Heart left ventricle (tissue), 16 donors: ENCODE measurements around the gene CABP4. TPM values are rescaled to one million over a fixed set of nuclear protein-coding genes. Genes with fewer than 3 reads are reported as not detected.

Experiments used
- ATAC-seq, 4 donors: fragments of 200-7000 bp; cut with Tn5 transposase; one replicate each; pipeline ENCODE4 v1.9.1; 2020 to 2022; ENCODE audit warnings: moderate library complexity in 4 of 4, mild to moderate bottlenecking in 3 of 4, moderate number of reproducible peaks in 1 of 4
- DNase-seq, 5 donors: peaks; one replicate each; pipeline ENCODE4 v3.0.0-alpha.2; 2020
- H3K27ac ChIP-seq, 12 donors: fragments of 200-600 bp; sonication (generic) in 4 of 12; one replicate each; pipeline versions ENCODE4 v1.5.0 to v1.8.0; 2016 to 2022; ENCODE audit warnings: mild to moderate bottlenecking in 2 of 12
- H3K27me3 ChIP-seq, 9 donors: fragments of 200-600 bp; sonication (generic) in 2 of 9; one replicate each; pipeline versions ENCODE4 v1.5.1 to v1.8.0; 2016 to 2022; ENCODE audit warnings: mild to moderate bottlenecking in 3 of 9
- H3K36me3 ChIP-seq, 9 donors: fragments of 200-600 bp; sonication (generic) in 2 of 9; one replicate each; pipeline versions ENCODE4 v1.5.0 to v1.8.0; 2018 to 2022; ENCODE audit warnings: mild to moderate bottlenecking in 2 of 9
- H3K4me1 ChIP-seq, 12 donors: fragments of 200-600 bp; sonication (generic) in 4 of 12; one replicate each; pipeline versions ENCODE4 v1.5.0 to v1.8.0; 2016 to 2022; ENCODE audit warnings: mild to moderate bottlenecking in 3 of 12
- H3K4me3 ChIP-seq, 12 donors: fragments of 200-600 bp; sonication (generic) in 4 of 12; one replicate each; pipeline versions ENCODE4 v1.5.0 to v1.8.0; 2017 to 2022; ENCODE audit warnings: mild to moderate bottlenecking in 9 of 12, moderate library complexity in 4 of 12
- H3K9me3 ChIP-seq, 12 donors: fragments of 200-600 bp; sonication (generic) in 4 of 12; one replicate each; pipeline versions ENCODE4 v1.5.0 to v1.8.0; 2016 to 2022; ENCODE audit warnings: mild to moderate bottlenecking in 1 of 12
- CTCF ChIP-seq, 12 donors: fragments of 200-600 bp; sonication (generic) in 4 of 12; IDR thresholded peaks; one replicate each; pipeline versions ENCODE4 v1.5.0 to v1.8.0; 2018 to 2022; ENCODE audit warnings: antibody characterized with exemption in 12 of 12, mild to moderate bottlenecking in 5 of 12
- POLR2A ChIP-seq, 2 donors: fragments of 450-650 bp; IDR thresholded peaks; one replicate each; pipeline ENCODE4 v1.6.1; 2017; ENCODE audit warnings: antibody characterized with exemption in 2 of 2, mild to moderate bottlenecking in 2 of 2, moderate library complexity in 2 of 2
- WGBS, 4 donors: extraction: QIAGEN DNeasy Blood & Tissue Kit in 2 of 4; methylation state at CpG; one replicate each; pipeline versions ENCODE4 v1.1.5 to v1.1.7; 2013 to 2018; 5-methylcytosine and 5-hydroxymethylcytosine counted together
- intact Hi-C, 10 donors: fragments of 100-400 bp; cut with DNase I; formaldehyde crosslinking; loops; one replicate each; pipeline versions ENCODE4 v1.11.1 to v1.14.2; 2022
- polyA plus RNA-seq, 2 donors: library from polyadenylated mRNA; stranded (reverse); fragments of 200-250 nt; gene quantifications; one replicate each; pipeline ENCODE4 v1.2.3, GENCODE V29; 2013
- total RNA-seq, 9 donors: library from RNA; depleted of rRNA in 2 of 9; stranded (reverse); fragments of >200 nt in 2 of 9; fragmentation: NEBNext Ultra II Directional in 3 of 9; extraction: Animal tissue kit (Norgen Biotek cat#: 25700) in 3 of 9; gene quantifications; one replicate each; pipeline versions ENCODE4 v1.1.0 to v1.2.4, GENCODE V29; 2016 to 2023
- donor health status: ischemic (EF 13 %, LVEDD 7.1; RV severe dilation, severe dysfunction).
- donor health status: healthy with polysubstance abuse.
- donor health status: DM: no; HTN: yes; CAD: no.
- donor health status: DM: no; HTN: no; CAD: no.
- donor health status: ischemic (EF 25% LVEDD 6.9; RV normal size, moderate dysfunction).
- donor health status: ischemic (EF 25% LVEDD 5.7; RV mildly dilated, moderate dysfunction).
- donor health status: healthy.
- donor health status: DM: yes; HTN: yes; CAD: no.
- donor health status: ischemic (EF 35%, LVEDD 5.7; RV mildly dilated, moderate dysfunction).
- donor health status: nonischemic (EF 11% LVEDD 7.7; RV severe dilation, severe dysfunction).
- donor health status: DM: yes; HTN: yes; CAD: no.
- donor health status: PGD.
- donor health status: ischemic (EF 29% LVEDD 5.4; RV normal size, mild dysfunction).
- donor health status: nonischemic (EF 23%, LVEDD 6.1; RV moderate dilation, normal function).

The CABP4 gene
- total and polyA plus RNA-seq, 11 donors: 0.25 to 4.2 (median 0.51) TPM; not detected in 1

DNA sequence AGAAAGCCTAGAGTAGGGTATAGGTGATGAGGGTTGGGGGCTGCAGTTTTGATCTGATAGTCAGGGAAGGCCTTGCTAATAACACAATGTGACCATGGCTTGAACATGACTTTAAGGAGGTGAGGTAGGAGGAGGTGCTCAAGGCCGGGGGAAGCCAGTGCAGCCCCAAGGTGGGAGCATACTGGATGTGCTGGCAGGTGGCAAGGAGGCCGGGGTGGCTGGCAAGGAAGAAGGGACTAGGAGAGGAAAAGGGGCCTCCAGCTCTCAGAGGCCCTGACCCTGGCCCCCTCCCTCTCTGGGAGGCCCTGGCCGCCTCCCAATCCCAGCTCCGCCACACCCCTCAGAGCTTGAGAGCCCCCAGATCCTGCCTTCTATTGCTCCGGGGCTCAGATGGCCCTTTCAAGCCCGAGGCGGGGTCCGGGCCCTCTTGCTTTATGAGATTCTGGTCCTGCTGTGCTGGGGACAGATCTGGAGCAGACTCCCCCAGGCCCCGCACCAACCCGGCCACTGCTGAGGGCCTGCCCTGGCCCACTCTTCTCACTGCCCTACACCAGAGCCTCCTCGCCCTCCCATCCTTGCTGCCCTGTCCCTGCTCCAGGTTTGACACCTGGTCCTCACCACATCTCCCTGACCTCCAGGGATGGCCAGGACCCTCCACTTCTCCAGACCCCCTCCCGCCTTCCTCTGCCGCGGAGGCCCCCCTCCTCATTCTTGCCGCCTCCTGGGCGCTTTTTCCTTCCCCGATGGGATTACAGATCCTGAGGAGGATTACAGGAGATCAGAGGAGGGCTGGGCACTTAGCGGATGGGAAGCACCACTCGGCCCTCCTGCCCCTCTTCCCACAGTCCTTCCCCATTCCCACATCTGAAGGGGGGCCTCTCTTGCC lies 48.2 kb downstream of the CABP4 start:
- intact Hi-C loops: loop anchor here in 2 of 10 donors (2.0 to 5.0 kb wide), 4 partner anchors 21 to 151 kb away; partner anchors contain the start of genes AIP (in 1 of the 2), POLD4 (in 1 of the 2) and TMEM134 (in 1 of the 2)
- no peak for ATAC-seq
- peak overlapping the region in 4 of 12 donors; percentile 33 to 99 (median 98) for H3K27ac ChIP-seq
- H3K36me3 ChIP-seq: peaks cover 0 to 47% (median 19%) of the 10 kb centered on the region in 9 donors
- no peaks in the 10 kb centered on the region for H3K9me3 ChIP-seq
- H3K27me3 ChIP-seq: no peaks in the 10 kb centered on the region
- peak overlapping the region in 11 of 12 donors; percentile 53 to 89 (median 76) for H3K4me3 ChIP-seq
- TF ChIP-seq CTCF (IDR thresholded peaks at IDR 0.05): no peak
- TF ChIP-seq POLR2A (IDR thresholded peaks at IDR 0.05): no peak
- 84 to 87% (median 85%) methylated on average over 19 of the region's 19 CpGs for WGBS, 4 donors
- peaks cover 10 to 52% (median 33%) of the 10 kb centered on the region in 12 donors for H3K4me1 ChIP-seq
- peak in 1 of 5 donors; percentile 28 for DNase-seq

- peaks cover 0 to 38% (median 19%) of the 10 kb centered on the region in 9 donors for H3K36me3 ChIP-seq
- H3K9me3 ChIP-seq: no peaks in the 10 kb centered on the region
- H3K4me3 ChIP-seq: peak overlapping the region; percentile 53 to 89 (median 78)
- TF ChIP-seq POLR2A (IDR thresholded peaks at IDR 0.05): no peak
- no peak for TF ChIP-seq CTCF (IDR thresholded peaks at IDR 0.05)
- ATAC-seq: no peak
- H3K4me1 ChIP-seq: peaks cover 10 to 56% (median 37%) of the 10 kb centered on the region in 12 donors
- peak overlapping the region in 11 of 12 donors; percentile 95 to 100 (median 99) for H3K27ac ChIP-seq
- intact Hi-C loops: loop anchor here in 2 of 10 donors (2.0 to 5.0 kb wide), 4 partner anchors 21 to 151 kb away; partner anchors contain the start of genes AIP (in 1 of the 2), POLD4 (in 1 of the 2) and TMEM134 (in 1 of the 2)
- 3 to 6% (median 5%) methylated on average over 37 to 101 of the region's 101 CpGs for WGBS, 4 donors
- H3K27me3 ChIP-seq: no peaks in the 10 kb centered on the region
- DNase-seq: peak in 3 of 5 donors; percentile 41 to 68 (median 54)
Observed at GRCh38 chr11:67504005-67504949, 49.1 kb downstream of the CABP4 start.

DNA sequence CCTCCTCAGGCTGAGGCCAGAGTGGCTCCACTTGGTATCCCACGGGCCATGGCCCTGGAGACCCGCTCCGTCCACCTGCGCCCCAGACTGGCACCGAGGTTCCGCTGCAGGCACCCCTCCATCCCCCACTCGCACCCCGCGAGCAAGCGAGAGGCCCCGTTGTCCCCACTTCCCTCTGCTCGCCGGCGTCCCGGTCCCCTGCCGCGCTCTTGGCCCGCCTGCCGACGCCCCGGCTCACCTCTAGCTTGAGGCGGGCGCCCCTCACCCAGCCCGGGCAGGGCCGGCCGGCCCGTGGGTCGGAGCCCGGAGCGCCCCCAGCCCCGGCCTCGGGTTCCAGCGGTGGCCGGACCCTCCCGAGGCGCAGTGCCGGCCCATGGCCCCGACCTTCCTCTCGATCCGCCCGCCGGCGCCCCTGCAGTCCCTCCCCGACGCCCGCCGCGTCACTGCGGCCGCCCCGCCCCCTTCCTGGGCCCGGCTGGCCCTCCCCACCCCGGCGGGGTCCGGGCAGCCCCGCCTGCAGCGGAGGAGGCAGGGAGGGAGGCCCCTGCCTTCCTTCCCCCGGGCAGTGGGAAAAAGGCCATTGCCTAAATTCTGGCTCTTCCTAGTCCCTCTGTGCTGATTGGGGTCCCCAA lies 49.9 kb downstream of the CABP4 start, which contains the start of gene PITPNM1:
Gene PITPNM1, minus strand, starts transcription at position 414 of the 632 bp plus-strand sequence. CDS start 1,183 bp downstream, outside the sequence.
- 0 to 1% (median 1%) methylated on average over 22 to 58 of the region's 58 CpGs for WGBS, 4 donors
- ATAC-seq: peak; percentile 15 to 62 (median 52)
- intact Hi-C loops: loop anchor here in 9 of 10 donors (1.0 to 5.0 kb wide), 13 partner anchors 22 to 152 kb away; partner anchors contain the start of genes RAD9A (in 3 of the 9), TMEM134 (in 3 of the 9), RPS6KB2 (in 2 of the 9) and AIP (in 1 of the 9)
- no peaks in the 10 kb centered on the region for H3K27me3 ChIP-seq
- H3K36me3 ChIP-seq: peaks cover 0 to 34% (median 18%) of the 10 kb centered on the region in 9 donors
- no peaks in the 10 kb centered on the region for H3K9me3 ChIP-seq
- H3K4me1 ChIP-seq: peaks cover 10 to 56% (median 37%) of the 10 kb centered on the region in 12 donors
- H3K4me3 ChIP-seq: peak within 1 kb of the TSS; percentile 53 to 89 (median 78)
- peak within 1 kb of the TSS; percentile 75 to 100 (median 98) for H3K27ac ChIP-seq
- TF ChIP-seq CTCF (IDR thresholded peaks at IDR 0.05): no peak
- TF ChIP-seq POLR2A (IDR thresholded peaks at IDR 0.05): peak in 1 of 2 donors; percentile 81
- DNase-seq: peak; percentile 87 to 94 (median 88)
